ENCODE data around the gene ABCC8.

ABCC8 gene

DNA sequence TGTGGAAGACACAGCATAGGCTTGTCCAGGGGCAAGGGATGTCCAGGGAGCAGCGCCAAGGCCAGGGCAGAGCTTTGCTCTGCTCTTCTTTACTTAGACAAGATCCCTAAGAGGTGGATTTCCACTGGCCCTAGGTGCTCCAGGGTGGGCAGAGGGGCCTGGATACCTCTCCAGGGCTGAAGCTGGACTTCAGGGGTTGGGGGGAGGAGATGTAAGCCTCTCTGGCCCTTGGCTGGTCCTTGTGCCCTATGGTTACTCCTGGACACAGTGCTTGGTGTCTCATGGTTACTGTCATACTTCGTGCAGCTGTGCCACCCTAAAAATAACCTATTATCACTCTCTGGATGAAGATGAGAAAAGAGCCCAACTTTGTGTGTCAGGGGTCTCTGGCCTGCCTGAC is 75.3 kb downstream of the ABCC8 start:
- DNase-seq = no peak

DNA sequence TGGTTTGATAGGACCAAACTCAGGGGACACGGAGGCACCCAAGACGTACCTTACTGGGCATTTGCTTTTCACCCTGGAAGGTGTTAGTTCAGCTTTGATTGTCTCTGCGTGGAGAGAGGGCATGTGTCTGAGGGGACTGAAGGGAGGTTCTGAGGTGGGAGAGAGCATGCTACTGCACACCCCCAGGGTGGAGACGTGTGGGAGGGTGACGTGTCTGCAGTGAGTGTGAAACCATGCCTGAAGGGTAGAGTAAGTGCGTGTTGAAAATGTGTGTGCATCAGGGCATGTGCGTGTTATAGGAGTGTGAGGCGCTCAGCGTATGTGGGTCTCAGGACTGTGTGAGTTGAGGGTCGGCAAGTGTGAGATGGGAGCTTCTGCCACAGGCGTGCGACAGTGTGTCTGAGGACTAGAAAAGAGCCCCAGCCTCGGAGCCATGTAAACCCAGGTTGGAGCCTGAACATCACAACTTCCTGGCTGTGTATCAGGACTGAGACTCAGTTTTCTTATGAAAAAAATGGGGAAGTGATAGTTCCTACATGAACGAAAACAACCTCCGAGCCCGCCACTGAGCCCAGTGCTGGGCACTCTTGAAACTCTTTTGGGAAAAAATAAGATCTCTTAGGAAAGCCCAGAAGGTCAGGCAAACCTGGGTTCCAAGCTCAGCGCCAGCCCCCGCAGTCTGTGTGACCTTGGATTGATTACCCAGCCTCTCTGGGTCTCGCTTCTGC is 76.4 kb downstream of the ABCC8 start:
- DNase-seq = no peak

DNA sequence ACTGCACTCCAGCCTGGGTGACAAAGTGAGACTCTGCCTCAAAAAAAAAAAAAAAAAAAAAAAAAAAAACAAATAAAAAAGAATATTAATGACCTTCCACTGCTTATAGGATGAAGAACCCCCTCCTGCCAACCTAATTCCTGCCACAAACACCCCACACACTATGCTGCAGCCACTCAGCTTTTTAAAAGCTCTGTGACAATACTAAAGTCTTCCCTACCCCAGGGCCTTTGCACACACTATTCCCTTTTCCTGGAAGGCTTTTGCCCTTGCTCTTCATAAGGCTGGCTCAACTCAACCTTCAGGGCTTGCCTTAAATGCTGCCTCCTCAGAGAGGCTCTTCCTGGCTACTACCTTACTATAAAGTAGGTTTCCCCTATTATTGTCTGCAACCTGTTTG is 77.4 kb downstream of the ABCC8 start:
- DNase-seq = no peak

GRCh38 chr11:17397311-17398002 is 79.2 kb downstream of the ABCC8 start:
- DNase-seq = no peak

- DNase-seq = no peak
Observed at GRCh38 chr11:17396598-17397310, 79.9 kb downstream of the ABCC8 start.

- DNase-seq = no peak
Observed at GRCh38 chr11:17395978-17396377, 80.7 kb downstream of the ABCC8 start.

- DNase-seq = no peak
Observed at GRCh38 chr11:17395554-17395961, 81.1 kb downstream of the ABCC8 start.

DNA sequence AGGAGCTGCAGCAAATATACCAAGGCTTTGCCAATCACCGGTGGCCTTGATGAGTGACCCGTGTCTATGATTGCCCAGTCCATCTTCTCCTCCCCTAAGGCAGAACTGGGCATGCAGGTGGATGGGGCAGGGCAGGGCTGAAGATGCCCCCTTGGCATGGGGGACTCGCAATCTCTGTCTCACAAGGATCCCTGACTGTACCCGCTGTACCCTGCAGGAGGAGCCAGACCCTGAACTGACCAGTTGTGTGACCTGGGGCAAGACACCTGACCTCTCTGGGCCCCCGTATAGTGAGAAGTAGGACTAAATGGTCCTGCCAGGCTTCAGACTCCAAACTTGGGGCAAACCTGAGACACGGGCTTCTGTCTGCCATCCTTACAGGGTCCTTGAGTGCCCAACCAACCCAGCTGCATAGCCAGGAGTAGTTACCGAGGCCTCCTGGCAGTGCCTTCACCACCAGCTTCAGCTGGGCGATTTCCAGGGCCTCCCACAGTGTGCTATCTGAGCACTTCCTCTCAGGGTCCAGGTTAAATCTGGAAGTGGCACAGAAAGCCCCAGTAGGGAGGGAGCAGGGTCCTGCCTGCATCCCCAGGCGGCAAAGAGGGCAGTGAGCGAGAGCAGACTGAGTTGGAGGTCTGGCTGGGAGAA is 81.8 kb downstream of the ABCC8 start:
- no peak for DNase-seq

DNA sequence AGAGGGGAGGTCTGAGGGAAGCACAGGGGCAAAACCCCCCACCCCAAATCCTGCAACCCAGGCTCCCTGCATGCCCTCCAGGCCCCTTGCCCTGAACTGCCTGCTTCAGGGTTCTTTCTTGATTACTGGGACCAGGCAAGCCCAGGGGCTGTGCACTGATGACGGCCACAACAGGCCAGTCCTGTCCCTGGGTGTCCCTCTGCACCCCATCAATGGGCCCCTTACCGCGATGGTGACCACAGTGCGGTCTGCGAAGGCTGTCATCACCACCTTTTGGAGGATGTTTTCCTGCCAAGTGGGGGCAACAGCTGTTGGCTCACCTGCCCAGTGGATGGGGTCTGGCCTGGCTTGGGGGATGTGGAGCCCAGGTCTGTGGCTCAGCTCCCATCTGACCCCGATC is 83.2 kb downstream of the ABCC8 start:
- no peak for DNase-seq

DNA sequence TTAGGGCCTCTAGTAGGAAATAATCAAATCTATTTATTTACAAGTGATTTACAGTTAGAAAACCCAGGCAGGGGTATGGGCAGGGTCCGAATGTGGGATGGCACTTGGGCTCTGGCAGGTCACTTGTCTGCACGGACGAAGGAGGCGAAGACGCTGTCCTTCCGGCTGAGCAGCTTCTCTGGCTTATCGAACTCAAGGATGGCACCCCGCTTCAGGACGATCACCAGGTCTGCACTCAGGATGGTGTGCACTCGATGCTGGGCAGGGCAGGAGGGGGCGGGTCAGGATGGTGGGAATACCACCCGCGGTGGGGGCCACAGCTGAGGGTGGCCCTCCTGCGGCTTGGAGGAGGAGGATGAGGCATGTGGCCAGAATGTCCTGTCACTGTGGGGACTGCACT is 83.8 kb downstream of the ABCC8 start:
- DNase-seq = no peak

DNA sequence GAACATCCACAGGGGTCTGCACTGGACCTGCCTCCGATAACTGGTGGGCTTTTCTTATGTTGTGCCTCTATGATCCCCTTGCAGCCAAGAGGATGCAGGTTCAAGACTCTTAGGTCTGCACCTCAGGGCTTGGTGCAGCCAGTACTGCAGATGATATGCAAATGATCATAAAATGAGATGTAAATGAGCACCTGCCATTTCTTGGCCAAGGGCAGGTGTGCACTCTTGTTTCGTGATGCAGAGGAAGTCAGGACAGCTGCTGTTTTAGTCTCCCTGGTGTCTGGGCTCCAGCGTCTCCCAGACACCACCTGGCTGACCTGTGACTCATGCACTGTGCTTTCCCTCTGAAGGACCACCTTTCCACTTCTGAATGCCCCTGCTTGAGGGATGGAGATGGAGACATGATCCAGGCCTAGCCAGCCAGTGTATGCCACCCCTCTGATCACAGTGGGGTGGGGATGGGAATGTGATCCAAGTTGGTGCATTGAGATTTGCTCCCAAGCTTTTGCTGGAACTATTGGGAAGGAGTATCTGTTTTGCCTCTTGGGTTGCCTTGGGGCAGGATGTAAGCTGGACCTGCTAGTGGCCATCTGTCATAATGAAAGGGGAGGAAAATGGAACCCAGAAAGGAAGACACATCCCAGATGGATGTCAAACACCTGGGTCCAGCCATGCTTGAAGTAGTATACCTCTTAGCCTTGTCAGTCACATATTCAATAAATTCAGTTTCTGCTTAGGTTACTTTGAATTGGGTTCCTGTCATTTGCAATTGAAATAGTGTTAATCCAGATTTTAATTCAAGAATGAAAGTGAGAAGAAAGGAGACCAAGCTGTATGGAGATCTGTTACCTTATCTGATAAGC is 84.9 kb downstream of the ABCC8 start:
- DNase-seq = no peak

DNA sequence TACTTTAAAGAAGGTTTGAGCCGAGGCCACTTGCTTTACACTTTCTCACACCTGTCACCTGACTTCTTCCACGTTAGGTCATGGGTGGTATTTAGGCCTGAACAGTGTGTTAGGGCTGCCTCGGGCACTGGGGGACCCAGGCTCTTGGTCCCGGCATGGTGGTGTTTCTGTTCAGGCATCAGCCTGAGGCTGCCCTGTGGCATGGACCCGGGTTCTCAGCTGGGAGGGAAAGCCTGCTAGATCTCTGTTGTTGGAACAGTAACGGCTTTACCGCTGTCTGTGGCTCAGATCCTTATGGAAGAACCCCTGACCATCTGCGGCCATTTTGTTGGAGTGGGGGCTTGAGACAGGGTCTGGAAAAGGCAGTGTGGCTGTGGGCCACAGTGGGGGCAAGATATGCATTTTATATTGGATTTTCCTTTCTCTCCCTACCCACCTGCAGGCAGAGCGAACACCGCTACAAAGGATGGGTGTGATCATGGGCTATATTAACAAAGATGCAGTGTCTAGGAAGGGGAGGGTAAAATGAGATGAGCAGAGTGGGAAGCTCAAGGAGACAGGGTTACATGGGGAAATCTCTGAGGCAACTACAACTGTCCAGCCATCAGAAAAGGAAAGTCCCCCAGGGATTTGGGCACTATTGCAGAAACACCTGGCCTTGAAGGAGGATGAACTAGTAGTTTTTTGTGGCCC is 86.5 kb downstream of the ABCC8 start:
- DNase-seq = no peak

- DNase-seq = peak; percentile 21 to 29
Observed at GRCh38 chr11:17389211-17389956, 87.3 kb downstream of the ABCC8 start.

DNA sequence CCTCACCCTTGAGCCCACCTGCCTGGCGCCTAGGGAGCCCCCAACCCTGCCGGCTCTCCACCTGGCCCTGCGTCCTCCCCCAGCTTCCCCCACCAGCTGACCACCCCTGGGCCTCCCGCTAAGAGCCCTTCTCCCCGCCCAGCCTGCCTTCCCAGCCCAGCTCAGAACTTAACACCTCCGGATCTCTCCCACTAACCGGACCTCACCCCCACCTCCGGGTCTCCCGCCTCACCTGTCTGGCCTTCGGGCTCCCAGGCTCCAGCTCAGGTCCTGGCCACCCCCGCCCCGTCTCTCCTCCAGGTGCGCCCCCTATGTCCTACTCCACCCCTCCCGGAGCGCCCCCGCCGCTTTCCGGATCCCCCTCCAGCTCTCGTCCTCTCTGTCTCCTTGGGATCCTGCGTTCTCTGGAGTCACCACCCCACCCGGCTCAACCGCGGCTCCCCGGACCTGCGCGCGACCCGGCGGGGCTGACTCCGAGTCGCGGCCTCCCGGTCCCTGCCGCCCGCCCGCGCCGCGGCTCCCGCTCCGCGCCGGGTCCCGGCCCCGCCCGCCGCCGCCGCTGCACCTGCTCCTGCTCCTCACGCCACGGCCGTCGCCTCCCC is 87.9 kb downstream of the ABCC8 start, which contains the start of gene KCNJ11:
Gene KCNJ11, minus strand, starts transcription at position 51 of the 602 bp plus-strand sequence. CDS start 568 bp downstream, outside the sequence.
- no peak for DNase-seq

- DNase-seq = no peak
Observed at GRCh38 chr11:17387811-17388210, 88.8 kb downstream of the ABCC8 start.

GRCh38 chr11:17387254-17387653 is 89.4 kb downstream of the ABCC8 start:
- DNase-seq = no peak

- DNase-seq = no peak
Observed at GRCh38 chr11:17386331-17387084, 90.1 kb downstream of the ABCC8 start.

GRCh38 chr11:17385926-17386325 is 90.7 kb downstream of the ABCC8 start:
- no peak for DNase-seq

- no peak for DNase-seq
Observed at GRCh38 chr11:17385492-17385891, 91.2 kb downstream of the ABCC8 start.
